ENCODE measurements around the gene ZNF621.
"Not testable (repeated sequence)": the region's sequence is repeated elsewhere in the genome, so short reads cannot be mapped to it uniquely, and the experiment has no call there.

The ZNF621 gene

GRCh38 chr3:40534283-40534682 is 9.5 kb downstream of the ZNF621 start:
- DNase-seq (ENCODE audit: low read depth in 2 of 2), result no peak

GRCh38 chr3:40546816-40547215 is 22.1 kb downstream of the ZNF621 start:
- DNase-seq (ENCODE audit: low read depth in 2 of 2), result no peak

DNA sequence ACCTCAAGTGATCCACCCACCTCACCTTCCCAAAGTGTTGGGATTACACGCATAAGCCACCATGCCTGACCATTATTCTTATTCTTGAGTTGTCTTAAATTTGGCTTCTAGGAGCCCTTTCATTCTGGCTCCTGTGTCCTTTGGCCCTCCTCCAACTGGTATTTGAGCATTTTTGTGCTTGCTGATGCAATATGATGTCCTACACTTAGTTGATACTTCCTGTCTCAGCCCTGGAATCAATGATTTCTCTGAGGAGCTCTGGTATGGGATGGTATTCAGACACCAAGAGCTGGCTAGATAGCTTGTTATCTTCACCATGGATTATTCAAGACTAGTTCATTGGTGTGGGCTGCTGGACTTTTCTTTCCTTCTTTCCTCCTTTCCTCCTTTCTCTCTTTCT is 25.4 kb downstream of the ZNF621 start:
- DNase-seq (ENCODE audit: low read depth in 2 of 2), result no peak

- no peak for DNase-seq (ENCODE audit: low read depth in 2 of 2)
Measured at GRCh38 chr3:40557575-40558161, 32.9 kb downstream of the ZNF621 start.

DNA sequence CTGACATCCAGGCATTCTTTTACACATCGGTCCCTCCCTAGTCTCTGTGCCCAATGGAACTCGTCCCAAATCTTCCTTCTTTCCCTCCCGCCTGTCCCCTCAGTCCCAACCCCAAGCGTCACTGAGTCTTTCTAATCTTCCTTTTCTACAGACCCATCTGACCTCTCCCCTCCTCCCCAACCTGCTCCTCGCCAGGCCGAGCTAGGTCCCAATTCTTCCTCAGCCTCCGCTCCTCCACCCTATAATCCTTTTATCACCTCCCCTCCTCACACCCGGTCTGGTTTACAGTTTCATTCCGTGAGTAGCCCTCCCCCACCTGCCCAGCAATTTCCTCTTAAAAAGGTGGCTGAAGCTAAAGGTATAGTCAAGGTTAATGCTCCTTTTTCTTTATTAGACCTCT is 37.7 kb downstream of the ZNF621 start:
- DNase-seq (ENCODE audit: low read depth in 2 of 2), result not testable (repeated sequence)

DNA sequence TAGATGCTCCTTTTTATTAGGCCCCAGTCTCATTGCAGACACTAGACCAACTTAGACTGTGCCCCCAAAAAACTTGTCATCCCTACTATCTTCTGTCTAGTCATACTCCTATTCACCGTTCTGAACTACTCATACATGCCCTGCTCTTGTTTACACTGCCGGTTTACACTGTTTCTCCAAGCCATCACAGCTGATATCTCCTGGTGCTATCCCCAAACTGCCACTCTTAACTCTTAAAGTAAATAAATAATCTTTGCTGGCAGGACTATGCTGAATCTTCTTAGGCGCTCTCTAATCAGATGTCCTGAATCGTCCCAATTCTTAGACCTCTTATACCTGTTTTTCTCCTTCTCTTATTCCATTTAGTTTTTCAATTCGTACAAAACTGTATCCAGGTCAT is 40.9 kb downstream of the ZNF621 start:
- not testable (repeated sequence) for DNase-seq (ENCODE audit: low read depth in 2 of 2)

GRCh38 chr3:40566694-40567093 is 41.9 kb downstream of the ZNF621 start:
- no peak for DNase-seq (ENCODE audit: low read depth in 2 of 2)

DNA sequence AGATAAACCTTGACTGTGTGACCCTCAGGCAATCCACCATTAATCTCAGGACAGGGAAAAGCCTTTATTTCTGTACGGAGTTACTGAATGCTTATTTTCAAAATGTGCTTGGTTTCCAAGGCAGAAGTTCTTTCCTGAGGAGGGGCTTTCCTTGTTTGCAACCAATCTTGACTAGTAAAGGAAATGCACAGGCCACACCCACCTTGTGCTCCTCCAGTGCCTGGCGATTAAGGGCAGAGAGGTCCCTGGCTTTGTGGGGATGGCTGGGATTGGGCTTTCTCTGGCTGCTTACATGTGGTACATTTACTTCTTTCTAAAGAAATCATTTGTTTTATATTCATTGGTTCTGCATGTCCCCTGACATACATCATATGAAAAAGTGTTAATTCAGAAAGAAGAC is 47.8 kb downstream of the ZNF621 start:
- no peak for DNase-seq (ENCODE audit: low read depth in 2 of 2)

GRCh38 chr3:40574050-40574449 is 49.3 kb downstream of the ZNF621 start:
- no peak for DNase-seq (ENCODE audit: low read depth in 2 of 2)

DNA sequence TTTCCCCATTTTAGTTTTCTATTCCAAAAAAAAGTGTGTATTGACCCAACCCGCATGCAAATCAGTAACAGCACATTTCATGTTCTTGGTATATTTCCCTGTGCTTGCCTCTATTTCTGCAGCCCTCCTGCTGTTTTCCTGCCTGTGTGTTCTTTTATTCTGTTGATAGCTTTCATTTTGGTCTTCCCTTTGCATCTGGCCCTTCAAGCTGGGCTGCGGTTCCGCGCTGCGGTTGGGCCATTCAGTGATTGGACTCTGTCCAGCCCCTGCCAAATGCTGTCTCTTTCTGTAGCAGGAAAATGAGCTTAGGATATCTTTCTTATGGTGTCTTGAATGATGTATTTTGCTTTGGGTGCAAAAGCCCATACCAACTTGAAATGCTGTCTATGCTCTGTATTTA is 49.9 kb downstream of the ZNF621 start:
- DNase-seq (ENCODE audit: low read depth in 2 of 2), result no peak

DNA sequence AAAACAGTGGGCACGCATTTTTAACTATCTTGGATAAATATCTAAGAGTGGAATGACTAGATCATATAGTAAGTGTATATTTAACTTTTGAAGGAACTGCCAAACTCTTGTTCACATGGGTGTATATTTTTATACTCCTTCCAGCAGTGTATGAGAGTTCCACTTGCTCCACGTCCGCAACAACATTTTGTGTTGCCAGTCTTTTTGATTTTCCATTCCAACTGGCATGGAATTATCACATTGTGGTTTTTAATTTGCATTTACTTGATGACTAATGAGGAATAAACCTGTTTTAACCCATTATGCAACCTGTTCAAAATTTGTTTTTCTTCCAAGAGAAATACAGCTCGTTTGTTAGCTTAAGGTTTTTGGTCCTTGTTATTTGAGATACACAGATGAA is 51.6 kb downstream of the ZNF621 start:
- no peak for DNase-seq (ENCODE audit: low read depth in 2 of 2)

DNA sequence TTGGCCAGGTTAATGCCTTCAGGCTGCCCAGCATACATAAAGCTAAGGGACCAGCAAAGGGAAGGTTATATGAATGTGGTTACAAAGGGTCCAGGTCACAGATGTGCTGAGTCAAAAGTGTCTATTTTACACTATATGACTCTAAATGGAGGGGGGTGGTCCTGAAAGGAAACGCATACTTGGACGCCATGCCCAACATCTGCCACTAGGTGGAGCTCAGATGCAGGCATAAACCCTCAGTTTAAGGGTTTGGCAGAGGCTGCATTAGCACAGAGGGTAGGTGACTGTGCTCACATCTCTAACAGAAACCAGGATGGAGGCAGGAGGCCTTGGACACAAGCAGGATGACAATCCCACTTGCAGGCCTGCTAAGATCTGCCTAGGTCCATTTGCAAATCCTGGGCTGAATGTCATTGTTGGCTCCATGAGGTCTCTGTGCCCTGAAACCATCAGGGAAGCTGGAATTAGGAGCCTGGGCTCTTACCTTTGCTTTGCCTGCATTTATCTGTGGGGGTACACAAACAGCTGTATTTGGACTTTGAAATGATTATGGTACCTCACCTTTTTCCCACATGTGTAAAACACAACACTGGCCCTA is 55.8 kb downstream of the ZNF621 start:
- DNase-seq (ENCODE audit: low read depth in 2 of 2), result peak in 1 of 2 donors; percentile 37

DNA sequence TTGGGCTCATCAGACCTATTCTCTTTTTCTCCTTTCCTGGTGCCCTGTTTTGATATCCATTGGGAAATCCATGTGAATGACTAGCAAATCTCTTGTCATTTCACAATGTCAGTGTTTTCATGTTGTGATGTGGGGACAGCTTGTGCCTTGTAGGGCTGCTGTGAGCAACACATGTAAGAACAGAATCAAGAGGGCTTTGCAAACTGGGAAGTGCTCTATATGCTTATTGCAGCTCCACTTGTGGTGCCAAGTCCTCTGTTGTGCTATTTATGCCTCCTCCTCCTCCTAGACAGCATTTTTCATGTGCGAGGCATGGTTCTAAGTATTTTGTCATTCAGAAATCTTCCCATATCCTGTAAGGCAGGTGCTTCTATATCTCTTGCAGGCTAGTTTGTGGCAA is 56.4 kb downstream of the ZNF621 start:
- DNase-seq (ENCODE audit: low read depth in 2 of 2), result no peak

DNA sequence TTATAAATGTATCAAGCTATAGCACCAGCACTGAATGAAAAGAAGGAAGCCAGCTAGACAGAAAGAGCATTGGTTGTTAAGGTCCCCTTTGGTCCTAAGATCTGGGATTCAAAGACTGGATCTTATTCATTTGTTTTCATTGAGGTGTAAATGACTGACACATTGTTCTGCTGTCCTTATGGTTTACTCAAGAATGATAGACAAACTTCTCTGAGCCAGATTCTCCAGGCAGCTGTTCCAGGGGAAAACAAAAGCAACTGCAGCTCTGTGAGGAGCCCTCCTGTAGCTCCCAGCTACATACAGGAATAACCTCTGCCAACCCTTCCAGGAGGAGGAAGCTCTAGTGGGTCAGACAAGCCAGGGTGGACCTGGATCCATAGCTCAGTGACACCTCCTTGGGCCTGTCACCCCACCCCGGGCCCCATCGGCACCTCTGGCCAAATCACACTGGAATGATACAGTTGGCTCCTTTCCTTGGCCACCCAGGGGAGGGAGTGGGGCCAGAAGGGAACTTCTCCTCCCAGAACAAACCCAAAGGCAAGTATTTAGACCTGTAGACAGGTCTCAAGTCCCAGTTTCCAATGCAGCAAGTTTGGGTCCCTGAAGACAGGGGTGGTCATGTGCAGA is 57.8 kb downstream of the ZNF621 start:
- DNase-seq (ENCODE audit: low read depth in 2 of 2), result no peak

DNA sequence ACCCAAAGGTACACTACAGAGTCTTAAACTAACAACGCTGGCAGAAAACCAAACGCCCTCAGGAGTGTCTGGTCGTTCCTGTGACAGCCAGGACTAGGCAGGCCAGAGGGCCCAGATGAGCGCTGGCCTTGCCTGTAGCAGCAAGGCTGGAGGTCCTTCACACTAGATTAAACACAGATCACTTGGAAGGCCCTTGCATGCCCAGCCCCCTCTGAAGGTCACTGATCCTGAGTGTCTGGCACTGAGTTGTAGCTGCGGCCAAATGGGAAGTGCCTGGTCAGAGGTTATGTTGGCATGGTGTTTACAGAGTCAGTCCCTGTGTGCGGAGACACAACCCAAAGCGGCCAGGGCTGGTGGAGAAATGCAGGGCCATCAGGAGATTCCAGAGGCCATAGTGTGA is 58.9 kb downstream of the ZNF621 start:
- no peak for DNase-seq (ENCODE audit: low read depth in 2 of 2)

DNA sequence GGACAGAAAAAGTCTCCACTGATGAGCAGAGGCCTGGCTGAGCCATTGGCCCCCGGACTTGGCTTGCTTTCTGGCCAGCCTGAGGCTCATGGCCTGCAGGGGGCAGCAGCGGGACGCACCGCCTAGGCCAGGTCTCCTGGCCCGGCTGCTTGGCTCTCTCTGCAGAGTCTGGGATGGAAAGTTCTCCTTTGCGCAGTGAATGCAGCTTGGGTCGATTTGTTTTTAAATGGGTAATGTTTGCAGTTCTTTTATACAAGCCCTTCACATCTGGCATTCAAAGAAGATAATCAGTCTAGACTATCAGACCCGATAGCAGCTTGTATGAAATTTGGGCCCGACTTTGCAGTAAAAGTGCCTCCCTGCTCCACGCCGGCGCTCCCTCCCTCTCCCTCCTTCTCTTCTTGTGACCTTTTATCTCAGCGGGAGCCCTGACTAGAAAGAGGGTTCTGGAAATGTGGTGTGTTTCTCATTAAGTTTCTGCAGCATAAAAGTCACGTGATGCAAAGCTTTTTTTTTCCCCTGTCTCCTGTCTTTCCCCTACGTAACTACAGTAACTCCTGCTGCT is 59.9 kb downstream of the ZNF621 start:
- peak; percentile 32 for DNase-seq (ENCODE audit: low read depth in 2 of 2)

DNA sequence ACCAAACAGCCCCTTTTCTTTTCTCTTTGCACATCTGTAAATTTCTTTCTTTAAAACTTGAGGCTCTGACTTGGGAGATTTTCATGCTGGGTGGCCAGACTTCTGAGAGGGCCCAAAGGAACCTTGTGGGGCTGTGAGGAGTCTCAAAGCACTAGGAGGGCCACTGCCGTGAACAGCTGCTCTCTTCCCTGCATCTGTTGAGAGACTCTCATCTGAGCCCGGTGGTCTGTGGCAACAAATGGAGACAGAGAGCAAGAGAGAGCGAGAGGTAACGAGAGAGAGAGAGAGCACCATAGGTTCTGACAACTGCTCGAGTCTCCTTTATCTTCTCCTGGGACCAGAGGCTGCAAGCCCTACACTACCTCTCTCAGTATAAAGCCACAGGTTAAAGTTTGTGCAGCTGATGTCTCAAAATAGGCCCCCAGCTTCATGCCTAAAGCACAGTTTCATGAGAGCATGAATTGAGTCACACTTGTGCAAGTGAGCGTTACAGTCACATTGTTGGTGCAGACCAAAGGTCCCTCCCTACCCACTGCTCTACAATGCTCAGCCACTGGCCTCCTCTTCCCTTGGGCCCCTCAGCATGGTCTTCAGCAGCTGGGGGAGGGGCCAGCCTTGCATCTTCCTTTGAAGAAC is 60.7 kb downstream of the ZNF621 start:
- DNase-seq (ENCODE audit: low read depth in 2 of 2), result no peak

GRCh38 chr3:40586901-40587300 is 62.1 kb downstream of the ZNF621 start:
- DNase-seq (ENCODE audit: low read depth in 2 of 2), result no peak

GRCh38 chr3:40588406-40588805 is 63.6 kb downstream of the ZNF621 start:
- no peak for DNase-seq (ENCODE audit: low read depth in 2 of 2)
